KG1 (cell line): Measurements from ENCODE around the gene CTNND2.

Experiments used
- DNase-seq: peaks from one replicate; lab custom pipeline; 2025; lab: John Stamatoyannopoulos, UW

Gene CTNND2

DNA sequence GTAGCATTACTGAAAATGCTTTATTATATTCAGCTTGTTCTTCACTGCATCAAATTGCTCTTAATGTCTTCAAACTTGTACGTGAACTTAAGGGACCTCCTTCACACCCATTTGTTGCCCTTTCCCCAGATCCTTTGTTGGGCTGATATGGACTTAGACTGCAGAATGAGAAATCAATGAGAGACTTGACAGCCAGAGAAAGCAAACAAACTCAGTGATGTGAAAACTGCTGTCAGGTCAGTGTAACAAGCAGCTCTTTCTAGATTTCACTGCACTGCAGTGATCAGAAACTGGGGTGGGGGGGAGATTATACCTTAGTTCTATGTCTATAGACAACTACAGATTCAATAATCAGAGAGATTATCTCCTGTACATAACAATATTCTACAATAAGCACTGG lies 652.2 kb downstream of the CTNND2 start:
- DNase-seq: no peak

DNA sequence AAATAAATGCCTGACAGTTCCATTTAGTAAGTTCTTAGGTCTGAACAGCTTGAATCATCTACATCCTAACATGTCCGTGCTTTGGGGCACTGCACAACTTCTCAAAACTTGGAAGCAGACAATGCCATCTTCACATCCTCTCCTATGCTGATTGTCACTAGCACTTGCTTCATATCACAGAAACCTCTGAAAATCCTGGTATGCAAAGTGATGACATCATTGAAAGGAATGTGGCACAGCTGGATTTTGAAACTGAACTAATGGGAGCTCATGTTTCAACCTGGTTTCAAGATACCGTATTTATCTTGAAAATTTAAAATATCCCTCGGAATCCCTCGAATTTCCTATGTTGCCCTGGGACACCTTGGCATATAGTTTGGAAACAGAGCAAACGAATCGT lies 653.0 kb downstream of the CTNND2 start:
- no peak for DNase-seq

- DNase-seq: no peak
These were observed 655.3 kb downstream of the CTNND2 start for GRCh38 chr5:11248966-11249365.

DNA sequence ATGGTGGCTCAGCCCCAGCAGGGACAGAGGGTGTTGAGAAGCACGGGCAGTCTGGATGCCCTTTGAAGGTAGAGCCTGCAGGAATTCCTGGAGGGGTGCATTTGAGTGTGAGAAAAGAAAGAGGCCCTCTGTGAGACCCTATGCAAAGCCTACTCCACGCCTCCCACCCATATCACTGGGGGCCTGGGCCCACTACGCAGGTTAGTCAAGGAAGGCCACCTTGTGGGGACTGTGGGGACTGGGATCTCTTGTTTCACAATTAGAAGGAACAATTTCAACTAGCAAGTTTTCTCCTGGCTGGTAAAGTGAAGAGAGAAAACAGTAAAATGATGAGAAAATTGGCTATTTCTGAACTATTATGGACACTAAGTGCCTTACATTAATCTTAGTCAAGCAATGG lies 657.0 kb downstream of the CTNND2 start:
- DNase-seq: no peak

DNA sequence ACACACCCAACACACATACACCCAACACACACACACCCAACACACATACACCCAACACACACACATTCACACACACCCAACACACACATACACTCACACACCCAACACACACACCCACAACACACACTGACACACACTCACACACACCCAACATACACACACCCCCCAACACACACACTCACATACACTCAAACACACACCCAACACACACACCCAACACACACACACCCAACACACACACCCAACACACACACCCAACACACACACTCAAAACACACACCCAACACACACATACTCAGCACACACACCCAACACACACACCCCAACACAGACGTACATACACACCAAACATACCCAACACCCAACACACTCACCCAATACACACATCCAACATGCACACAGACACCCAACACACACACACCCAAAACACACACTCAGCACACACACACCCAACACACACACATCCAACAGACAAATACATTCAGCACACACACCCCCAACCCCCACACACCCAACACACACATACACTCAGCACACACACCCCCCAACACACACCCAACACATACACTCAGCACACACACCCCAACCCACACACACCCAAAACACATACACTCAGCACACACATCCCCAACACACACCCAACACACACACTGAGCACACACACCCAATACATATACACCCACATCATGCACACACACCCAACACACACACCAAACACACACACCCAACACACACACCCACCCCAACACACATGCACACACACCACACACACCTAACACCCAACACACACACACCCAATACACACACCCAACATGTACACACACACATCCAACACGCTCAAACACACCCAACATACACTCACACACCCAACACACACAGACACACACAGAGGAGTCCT lies 663.7 kb downstream of the CTNND2 start:
- DNase-seq: no peak

GRCh38 chr5:11239261-11240015 lies 664.8 kb downstream of the CTNND2 start:
- DNase-seq: no peak

GRCh38 chr5:11234501-11234911 lies 669.7 kb downstream of the CTNND2 start:
- peak; percentile 74 for DNase-seq

- no peak for DNase-seq
These were observed 673.4 kb downstream of the CTNND2 start for GRCh38 chr5:11230890-11231289.

- DNase-seq: no peak
These were observed 677.2 kb downstream of the CTNND2 start for GRCh38 chr5:11227064-11227463.

- no peak for DNase-seq
These were observed 679.6 kb downstream of the CTNND2 start for GRCh38 chr5:11224436-11225187.

GRCh38 chr5:11222169-11222568 lies 682.1 kb downstream of the CTNND2 start:
- no peak for DNase-seq

DNA sequence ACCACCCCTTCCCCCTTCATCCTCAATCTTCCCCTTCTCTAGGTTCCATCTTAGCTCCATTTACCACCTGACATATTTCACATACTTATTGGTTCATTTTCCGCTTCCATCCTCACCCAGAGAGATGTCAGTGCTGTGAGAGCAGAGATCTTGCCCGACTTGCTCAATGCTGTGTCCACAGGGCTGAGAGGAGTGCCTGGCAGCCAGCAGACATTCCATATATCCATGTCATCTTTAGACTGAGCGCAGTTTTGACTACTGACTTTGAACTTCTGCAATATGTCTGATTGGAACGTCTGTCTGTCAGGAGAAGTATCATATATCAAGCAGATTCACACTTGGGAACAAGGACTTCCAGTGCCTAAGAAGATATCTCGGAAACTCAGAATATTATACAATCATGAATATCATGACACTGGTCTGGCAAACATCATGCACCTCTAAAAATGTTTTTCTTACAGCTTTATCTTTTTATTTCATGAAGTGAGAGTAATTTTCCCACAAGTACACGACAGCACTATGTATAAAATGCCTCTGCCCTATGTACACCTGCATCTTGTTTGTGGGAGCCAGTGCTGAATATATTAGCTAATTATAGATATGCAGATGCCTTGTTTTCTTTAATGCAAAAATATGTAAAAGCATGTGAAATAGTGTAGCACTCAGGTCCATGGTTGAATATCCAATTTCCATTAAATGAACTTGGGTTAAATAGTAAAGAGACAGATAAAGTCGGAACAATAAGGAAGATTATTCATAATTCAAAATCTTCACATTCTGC lies 689.2 kb downstream of the CTNND2 start:
- DNase-seq: no peak

- DNase-seq: no peak
These were observed 691.5 kb downstream of the CTNND2 start for GRCh38 chr5:11212706-11213105.

DNA sequence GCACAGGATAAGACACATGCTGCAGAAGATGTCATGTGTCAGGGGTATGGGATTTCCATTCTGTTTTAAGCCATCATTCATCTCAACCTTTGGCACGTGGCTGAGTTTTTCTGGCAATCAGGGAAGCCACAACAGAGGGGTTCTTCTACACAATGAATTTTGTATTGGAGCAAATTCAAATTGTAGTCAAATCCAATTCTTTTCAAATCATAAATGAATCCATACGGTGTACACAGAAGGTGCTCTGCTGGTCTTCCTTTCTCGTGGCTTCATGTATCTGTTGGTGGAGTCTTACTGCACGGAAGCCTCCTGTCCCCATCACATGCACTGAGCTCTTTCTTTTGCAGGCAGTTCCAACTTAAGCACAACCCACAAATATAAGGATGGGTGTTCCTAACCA lies 706.5 kb downstream of the CTNND2 start:
- no peak for DNase-seq

- DNase-seq: no peak
These were observed 712.6 kb downstream of the CTNND2 start for GRCh38 chr5:11191673-11192072.

DNA sequence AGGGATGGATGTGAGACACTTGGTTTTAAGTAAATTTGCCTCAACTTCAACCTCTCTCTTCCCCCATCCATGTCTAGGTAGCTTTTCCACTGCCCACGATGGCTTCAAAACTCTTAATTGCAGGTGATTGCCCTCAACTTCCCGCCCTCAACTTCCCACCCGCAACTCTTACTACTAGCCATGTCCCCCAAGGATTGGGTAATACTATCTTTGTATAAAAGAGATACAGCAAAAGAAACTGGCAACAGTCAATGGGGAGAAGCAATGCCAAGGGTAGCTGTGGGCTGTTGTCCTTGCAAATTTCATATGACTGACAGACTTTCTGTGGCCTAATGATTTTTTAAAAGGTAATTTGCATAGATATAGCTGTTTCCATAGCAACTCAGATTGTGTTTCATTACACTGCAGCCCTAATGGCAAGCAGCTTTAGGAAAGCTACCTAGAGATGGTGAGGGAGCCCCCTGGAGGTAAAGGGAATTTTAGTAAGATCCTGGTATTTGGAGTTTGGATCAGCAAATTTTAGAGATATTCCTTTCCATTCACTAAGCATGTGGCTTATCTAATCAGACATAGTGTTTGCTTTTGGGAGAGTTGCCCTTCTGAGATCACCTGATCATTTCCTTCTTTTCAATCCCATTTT lies 721.7 kb downstream of the CTNND2 start:
- DNase-seq: no peak

DNA sequence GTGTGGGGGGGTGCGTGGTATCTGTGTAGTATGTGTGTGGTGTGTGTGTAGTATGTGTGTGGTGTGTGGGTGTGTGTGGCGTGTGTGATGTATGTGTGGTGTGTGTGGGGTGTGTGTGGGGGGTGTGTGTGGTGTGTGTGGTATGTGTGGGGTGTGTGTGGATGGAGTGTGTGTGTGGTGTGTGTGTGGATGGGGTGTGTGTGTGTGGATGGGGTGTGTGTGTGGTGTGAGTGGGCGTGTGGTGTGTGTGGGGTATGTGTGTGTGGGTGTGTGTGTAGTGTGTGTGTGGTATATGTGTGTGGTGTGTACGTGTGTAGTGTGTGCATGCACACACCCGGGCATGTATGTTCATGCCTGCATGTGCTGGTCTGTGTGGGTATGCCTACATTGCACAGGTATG lies 722.3 kb downstream of the CTNND2 start:
- no peak for DNase-seq

DNA sequence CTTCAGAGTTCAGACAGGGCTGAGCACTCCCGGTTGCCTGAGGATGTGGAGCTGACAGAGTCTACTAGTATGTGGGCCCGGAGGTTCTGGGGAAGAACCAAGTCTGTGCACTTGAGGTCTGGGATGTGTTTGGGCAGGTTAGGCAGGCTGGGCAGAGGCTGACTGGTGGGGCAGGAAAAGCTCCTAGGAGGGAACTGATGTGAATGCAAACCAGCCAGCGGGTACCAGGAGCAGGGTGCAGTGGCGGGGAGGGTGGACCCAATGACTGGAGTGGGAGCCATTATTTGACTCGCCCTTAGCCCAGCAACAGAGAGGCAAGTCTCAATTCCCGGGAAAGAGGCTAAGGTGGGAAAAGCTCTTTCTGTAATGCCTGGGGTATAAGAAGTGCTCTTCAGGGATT lies 723.4 kb downstream of the CTNND2 start:
- DNase-seq: no peak

- no peak for DNase-seq
These were observed 726.1 kb downstream of the CTNND2 start for GRCh38 chr5:11177999-11178711.

DNA sequence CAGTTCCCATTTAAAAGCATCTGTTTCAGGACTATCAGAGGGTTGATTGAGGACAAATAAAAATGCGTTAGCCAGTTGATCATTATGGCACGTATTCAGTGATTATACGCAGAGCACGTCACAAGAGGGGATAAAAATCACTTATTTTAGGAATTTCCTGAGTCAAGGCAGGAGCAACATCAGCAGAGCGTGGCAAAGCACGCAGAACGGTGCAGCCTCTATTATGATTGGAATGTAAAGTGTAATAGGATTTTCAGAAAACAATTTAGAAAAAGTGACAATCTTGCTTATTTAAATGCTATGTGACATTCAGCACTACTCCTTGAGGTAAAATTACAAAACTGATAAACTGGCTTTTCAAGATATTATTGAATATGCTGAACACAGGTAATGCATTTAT lies 729.7 kb downstream of the CTNND2 start:
- no peak for DNase-seq

- no peak for DNase-seq
These were observed 731.8 kb downstream of the CTNND2 start for GRCh38 chr5:11172484-11172883.
